ENCODE results near the gene SOX18. TPM values are rescaled to one million over a fixed set of nuclear protein-coding genes. Genes with fewer than 3 reads are reported as not detected.

The SOX18 gene
- total RNA-seq, 1 donor = under 0.01 TPM

DNA sequence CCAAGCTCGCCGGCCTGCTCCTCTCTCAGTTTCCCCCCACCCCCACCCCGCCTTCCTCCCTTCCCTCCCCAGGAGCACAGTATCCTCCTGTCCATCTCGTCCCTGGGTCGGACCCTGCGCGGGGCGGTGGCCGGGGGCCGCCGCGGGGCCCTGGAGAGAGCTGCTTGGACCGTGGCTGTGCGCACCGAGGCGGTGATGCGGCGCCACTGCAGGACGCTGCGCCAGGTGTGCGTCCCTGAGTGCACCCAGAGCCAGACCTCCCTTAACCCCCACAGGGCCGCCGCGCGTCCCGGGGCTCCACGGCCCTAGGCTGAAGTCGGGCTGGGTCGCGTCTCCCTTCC is 11.2 kb downstream of the SOX18 start:
- DNase-seq (ENCODE audit: insufficient read length, low spot score, missing footprints) = peak; percentile 80
- H4K20me1 ChIP-seq (ENCODE audit: insufficient read depth, low read length) = peaks cover 13% of the 10 kb centered on the region
- no peak overlapping the region for H3K27ac ChIP-seq (ENCODE audit: low read depth, low read length)
- H3K79me2 ChIP-seq (ENCODE audit: insufficient read depth, low read length) = no peaks in the 10 kb centered on the region
- H3K36me3 ChIP-seq (ENCODE audit: insufficient read depth, low read length) = peaks cover 6% of the 10 kb centered on the region
- H3K4me1 ChIP-seq (ENCODE audit: insufficient read depth, low read length) = no peaks in the 10 kb centered on the region
- peaks cover 49% of the 10 kb centered on the region for H3K27me3 ChIP-seq (ENCODE audit: insufficient read depth, low read length)
- H3K4me2 ChIP-seq (ENCODE audit: insufficient read depth, low read length) = no peak overlapping the region
- no peak overlapping the region for H2AFZ ChIP-seq (ENCODE audit: low read length)
- no peaks in the 10 kb centered on the region for H3K9me3 ChIP-seq (ENCODE audit: low read depth, low read length)
- no peak overlapping the region for H3K4me3 ChIP-seq (ENCODE audit: insufficient read depth, low read length)
- TF ChIP-seq, protein P1, sequence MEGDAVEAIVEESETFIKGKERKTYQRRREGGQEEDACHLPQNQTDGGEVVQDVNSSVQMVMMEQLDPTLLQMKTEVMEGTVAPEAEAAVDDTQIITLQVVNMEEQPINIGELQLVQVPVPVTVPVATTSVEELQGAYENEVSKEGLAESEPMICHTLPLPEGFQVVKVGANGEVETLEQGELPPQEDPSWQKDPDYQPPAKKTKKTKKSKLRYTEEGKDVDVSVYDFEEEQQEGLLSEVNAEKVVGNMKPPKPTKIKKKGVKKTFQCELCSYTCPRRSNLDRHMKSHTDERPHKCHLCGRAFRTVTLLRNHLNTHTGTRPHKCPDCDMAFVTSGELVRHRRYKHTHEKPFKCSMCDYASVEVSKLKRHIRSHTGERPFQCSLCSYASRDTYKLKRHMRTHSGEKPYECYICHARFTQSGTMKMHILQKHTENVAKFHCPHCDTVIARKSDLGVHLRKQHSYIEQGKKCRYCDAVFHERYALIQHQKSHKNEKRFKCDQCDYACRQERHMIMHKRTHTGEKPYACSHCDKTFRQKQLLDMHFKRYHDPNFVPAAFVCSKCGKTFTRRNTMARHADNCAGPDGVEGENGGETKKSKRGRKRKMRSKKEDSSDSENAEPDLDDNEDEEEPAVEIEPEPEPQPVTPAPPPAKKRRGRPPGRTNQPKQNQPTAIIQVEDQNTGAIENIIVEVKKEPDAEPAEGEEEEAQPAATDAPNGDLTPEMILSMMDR (IDR thresholded peaks at IDR 0.05; ENCODE audit: extremely low read depth, low read depth, low read length) = no peak

DNA sequence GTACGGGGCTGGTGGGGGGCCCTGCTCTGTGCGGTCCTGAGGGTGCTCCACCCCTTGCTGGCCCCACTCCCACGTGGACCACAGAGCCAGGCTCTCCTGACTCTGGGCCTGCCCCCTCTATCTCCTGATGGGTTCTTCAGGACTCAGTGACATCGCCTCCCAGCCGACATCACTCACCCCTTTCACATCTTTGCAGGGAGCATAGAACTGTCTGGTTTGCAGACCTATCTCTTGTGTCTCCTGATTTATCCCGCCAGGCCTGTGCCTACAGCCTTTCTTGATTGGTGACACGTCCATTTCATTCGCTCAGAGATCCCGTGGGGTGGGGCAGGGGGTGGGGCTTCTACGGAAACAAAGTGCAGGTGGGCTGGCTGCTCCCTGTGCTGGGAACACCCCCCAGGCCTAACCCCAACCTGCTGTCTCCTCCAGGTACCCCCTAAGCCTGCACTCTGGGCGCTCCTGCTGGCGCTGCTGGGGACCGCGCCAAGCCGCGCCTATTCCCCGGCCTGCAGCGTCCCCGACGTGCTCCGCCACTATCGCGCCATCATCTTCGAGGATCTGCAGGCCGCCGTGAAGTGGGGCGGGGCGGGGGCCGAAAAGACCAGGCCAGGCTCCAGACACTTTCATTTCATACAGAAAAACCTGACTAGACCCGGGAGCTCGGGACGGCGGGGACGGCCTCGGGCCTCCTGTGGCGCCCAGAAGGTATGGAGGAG is 11.8 kb downstream of the SOX18 start:
- H3K9me3 ChIP-seq (ENCODE audit: low read depth, low read length) = no peaks in the 10 kb centered on the region
- H3K27ac ChIP-seq (ENCODE audit: low read depth, low read length) = no peak overlapping the region
- H3K27me3 ChIP-seq (ENCODE audit: insufficient read depth, low read length) = peaks cover 49% of the 10 kb centered on the region
- H3K4me1 ChIP-seq (ENCODE audit: insufficient read depth, low read length) = no peaks in the 10 kb centered on the region
- TF ChIP-seq, protein P1 (IDR thresholded peaks at IDR 0.05; ENCODE audit: extremely low read depth, low read depth, low read length) = no peak
- DNase-seq (ENCODE audit: insufficient read length, low spot score, missing footprints) = peak; percentile 91
- no peak overlapping the region for H3K4me2 ChIP-seq (ENCODE audit: insufficient read depth, low read length)
- H3K36me3 ChIP-seq (ENCODE audit: insufficient read depth, low read length) = peaks cover 7% of the 10 kb centered on the region
- no peaks in the 10 kb centered on the region for H3K79me2 ChIP-seq (ENCODE audit: insufficient read depth, low read length)
- peaks cover 13% of the 10 kb centered on the region for H4K20me1 ChIP-seq (ENCODE audit: insufficient read depth, low read length)
- H2AFZ ChIP-seq (ENCODE audit: low read length) = no peak overlapping the region
- H3K4me3 ChIP-seq (ENCODE audit: insufficient read depth, low read length) = no peak overlapping the region

DNA sequence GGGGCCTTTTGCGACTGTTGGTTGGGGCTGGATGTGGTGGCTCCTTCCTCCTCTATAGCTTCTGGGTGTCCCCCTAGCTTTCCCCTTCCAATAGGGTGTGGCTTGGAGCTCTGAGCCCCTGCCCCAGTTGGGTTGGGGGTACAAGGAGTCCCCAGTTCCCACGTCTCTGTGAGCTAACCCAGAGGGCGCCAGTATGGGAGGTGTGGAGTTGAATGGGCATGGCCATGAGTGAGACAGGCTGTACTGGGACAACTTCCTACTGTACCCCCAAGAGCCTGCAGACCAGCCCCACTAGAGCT is 12.3 kb downstream of the SOX18 start:
- Histone ChIP-seq H3K27me3 (ENCODE audit: insufficient read depth, low read length) (peaks cover 45% of the 10 kb centered on the region), H3K4me3 (ENCODE audit: insufficient read depth, low read length) (no peak overlapping the region), H3K79me2 (ENCODE audit: insufficient read depth, low read length) (no peaks in the 10 kb centered on the region), H3K4me1 (ENCODE audit: insufficient read depth, low read length) (no peaks in the 10 kb centered on the region), H4K20me1 (ENCODE audit: insufficient read depth, low read length) (peaks cover 13% of the 10 kb centered on the region), H3K9me3 (ENCODE audit: low read depth, low read length) (no peaks in the 10 kb centered on the region), H2AFZ (ENCODE audit: low read length) (no peak overlapping the region), H3K36me3 (ENCODE audit: insufficient read depth, low read length) (peaks cover 12% of the 10 kb centered on the region), H3K27ac (ENCODE audit: low read depth, low read length) (no peak overlapping the region), H3K4me2 (ENCODE audit: insufficient read depth, low read length) (no peak overlapping the region)
- TF ChIP-seq, protein P1 (IDR thresholded peaks at IDR 0.05; ENCODE audit: extremely low read depth, low read depth, low read length) = no peak
- DNase-seq (ENCODE audit: insufficient read length, low spot score, missing footprints) = no peak

DNA sequence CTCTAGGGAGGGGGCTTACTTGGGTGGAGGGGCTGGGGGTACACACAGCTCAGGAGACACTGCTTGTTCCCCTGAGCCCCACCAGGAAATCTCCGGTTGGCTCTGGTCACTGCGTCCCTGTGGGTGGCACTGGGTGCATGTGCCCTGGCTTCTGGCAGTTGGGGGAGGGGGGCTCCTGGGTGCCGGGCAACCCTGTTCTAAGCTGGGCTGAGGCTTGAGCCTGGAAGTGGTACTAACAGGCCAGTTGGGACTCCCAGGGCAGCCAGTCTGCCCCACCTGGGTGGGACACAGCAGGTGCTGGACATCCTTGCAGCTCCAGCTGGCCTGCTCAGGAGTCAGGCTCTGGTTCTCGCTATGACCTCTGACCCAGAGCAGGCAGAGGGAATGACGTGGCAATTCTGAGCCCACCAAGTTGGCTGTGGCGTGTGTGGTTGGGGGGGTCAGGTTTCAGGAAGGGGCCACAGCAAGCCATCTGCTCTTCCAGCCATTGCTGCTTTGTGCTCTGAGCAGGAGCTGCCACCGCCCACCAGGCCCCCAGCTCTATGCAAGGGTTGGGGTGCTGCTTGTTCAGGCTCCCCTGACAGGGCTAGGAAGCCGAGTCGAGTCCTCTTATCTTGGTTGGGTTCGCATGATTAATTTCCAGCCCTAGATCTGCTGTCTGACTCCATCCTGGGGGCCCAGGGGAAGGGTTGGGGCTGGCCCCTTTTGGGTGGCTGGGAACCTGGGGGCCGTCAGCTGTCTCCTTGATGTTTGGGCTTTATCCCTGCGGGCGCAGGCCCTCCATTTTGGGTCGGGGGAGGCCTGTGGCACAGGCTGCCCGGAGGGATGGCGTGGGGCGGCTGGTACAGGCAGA is 12.9 kb downstream of the SOX18 start:
- Histone ChIP-seq H3K4me2 (ENCODE audit: insufficient read depth, low read length) (no peak overlapping the region), H3K4me3 (ENCODE audit: insufficient read depth, low read length) (no peak overlapping the region), H3K27me3 (ENCODE audit: insufficient read depth, low read length) (peaks cover 39% of the 10 kb centered on the region), H3K27ac (ENCODE audit: low read depth, low read length) (no peak overlapping the region), H4K20me1 (ENCODE audit: insufficient read depth, low read length) (peaks cover 13% of the 10 kb centered on the region), H2AFZ (ENCODE audit: low read length) (no peak overlapping the region), H3K4me1 (ENCODE audit: insufficient read depth, low read length) (no peaks in the 10 kb centered on the region), H3K36me3 (ENCODE audit: insufficient read depth, low read length) (peaks cover 18% of the 10 kb centered on the region), H3K79me2 (ENCODE audit: insufficient read depth, low read length) (no peaks in the 10 kb centered on the region), H3K9me3 (ENCODE audit: low read depth, low read length) (no peaks in the 10 kb centered on the region)
- TF ChIP-seq, protein P1 (IDR thresholded peaks at IDR 0.05; ENCODE audit: extremely low read depth, low read depth, low read length) = no peak
- peak; percentile 88 for DNase-seq (ENCODE audit: insufficient read length, low spot score, missing footprints)
